ENCODE data around the gene RPP25. TPM values are rescaled to one million over a fixed set of nuclear protein-coding genes. Genes with fewer than 3 reads are reported as not detected.
"Not testable (repeated sequence)": the region's sequence is repeated elsewhere in the genome, so short reads cannot be mapped to it uniquely, and the experiment has no call there.

The RPP25 gene
- total RNA-seq, 1 experiment from 2014 or later: 2.2 TPM

GRCh38 chr15:74917676-74918075 is 38.9 kb downstream of the RPP25 start:
- peak; percentile 14 for DNase-seq (ENCODE audit: low read depth)

GRCh38 chr15:74913799-74914198 is 42.8 kb downstream of the RPP25 start:
- not testable (repeated sequence) for DNase-seq (ENCODE audit: low read depth)

- DNase-seq (ENCODE audit: low read depth): no peak
Measured at GRCh38 chr15:74913041-74913440, 43.5 kb downstream of the RPP25 start.

GRCh38 chr15:74908635-74909034 is 47.9 kb downstream of the RPP25 start:
- DNase-seq (ENCODE audit: low read depth): no peak

GRCh38 chr15:74907163-74907870 is 49.3 kb downstream of the RPP25 start:
- no peak for DNase-seq (ENCODE audit: low read depth)

DNA sequence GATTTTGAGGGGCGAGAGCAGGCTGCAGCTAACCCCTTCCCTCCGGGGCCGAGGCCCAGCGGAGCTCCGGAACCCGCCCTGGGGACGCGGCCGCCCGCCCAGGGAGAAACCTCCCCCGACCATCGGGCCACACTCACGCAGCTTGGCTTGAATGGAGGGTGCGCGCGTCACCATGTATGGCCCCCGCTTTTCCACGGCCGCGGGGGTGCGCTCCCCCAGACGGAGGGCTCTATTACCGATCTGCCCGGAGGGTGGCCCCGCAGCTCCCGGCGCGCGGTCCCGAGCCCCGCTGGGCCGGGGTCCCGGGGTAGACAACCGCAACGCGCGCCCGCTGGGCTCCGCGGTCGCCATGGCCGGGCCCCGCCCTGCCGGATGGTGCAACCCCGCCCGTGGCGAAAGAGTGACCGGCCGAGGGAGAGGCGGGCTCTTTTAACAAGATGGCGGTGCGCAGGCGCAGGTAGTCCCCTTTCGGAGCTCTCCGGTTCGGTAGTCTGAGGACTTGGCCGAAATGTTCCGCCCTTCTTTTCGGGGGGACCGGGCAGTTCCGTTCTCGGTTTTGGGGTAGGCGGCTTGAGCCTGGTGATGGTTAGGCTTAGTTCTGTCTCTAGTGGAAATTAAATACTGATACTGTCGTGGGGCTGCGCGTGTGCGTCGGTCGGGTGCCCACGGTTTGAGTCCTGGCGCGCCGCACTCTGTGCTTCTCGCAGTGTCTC is 50.0 kb downstream of the RPP25 start, which contains the start of gene FAM219B:
Gene FAM219B (minus strand): TSS at position 402 of the 713 bp plus-strand sequence. CDS start 51 bp downstream, at position 351.
- DNase-seq (ENCODE audit: low read depth): peak; percentile 90

- peak; percentile 37 for DNase-seq (ENCODE audit: low read depth)
Measured at GRCh38 chr15:74906067-74906449, 50.5 kb downstream of the RPP25 start.

Other genes starting within 250 kb of the RPP25 start
- gene CYP1A1, start 231.2 kb downstream of the RPP25 start, total RNA-seq (2014; rRNA removed; shearing (Covaris generic)): 0.92 and 3.8 TPM in 2 replicates
- gene CYP1A2, start 207.9 kb downstream of the RPP25 start, total RNA-seq (2014; rRNA removed; shearing (Covaris generic)): not detected in 2 replicates
- 26.9 and 31.4 TPM in 2 replicates for gene CSK, start 174.7 kb downstream of the RPP25 start, total RNA-seq (2014; rRNA removed; shearing (Covaris generic))
- not detected in 2 replicates for gene LMAN1L, start 143.9 kb downstream of the RPP25 start, total RNA-seq (2014; rRNA removed; shearing (Covaris generic))
- not detected in 2 replicates for gene CPLX3, start 130.1 kb downstream of the RPP25 start, total RNA-seq (2014; rRNA removed; shearing (Covaris generic))
- gene ULK3, start 113.6 kb downstream of the RPP25 start, total RNA-seq (2014; rRNA removed; shearing (Covaris generic)): 17.6 and 24.3 TPM in 2 replicates
- gene SCAMP2, start 83.4 kb downstream of the RPP25 start, total RNA-seq (2014; rRNA removed; shearing (Covaris generic)): 15.9 and 16.8 TPM in 2 replicates
- gene MPI, start 66.7 kb downstream of the RPP25 start, total RNA-seq (2014; rRNA removed; shearing (Covaris generic)): 31.0 and 38.3 TPM in 2 replicates
- 14.2 and 19.1 TPM in 2 replicates for gene FAM219B, start 49.9 kb downstream of the RPP25 start, total RNA-seq (2014; rRNA removed; shearing (Covaris generic))
- 59.7 and 65.6 TPM in 2 replicates for gene COX5A, start 18.7 kb downstream of the RPP25 start, total RNA-seq (2014; rRNA removed; shearing (Covaris generic))
- gene SCAMP5, start 38.8 kb upstream of the RPP25 start, total RNA-seq (2014; rRNA removed; shearing (Covaris generic)): 1.8 and 7.4 TPM in 2 replicates
- 30.6 and 32.1 TPM in 2 replicates for gene PPCDC, start 66.8 kb upstream of the RPP25 start, total RNA-seq (2014; rRNA removed; shearing (Covaris generic))
- 3.1 and 5.7 TPM in 2 replicates for gene C15orf39, start 245.1 kb upstream of the RPP25 start, total RNA-seq (2014; rRNA removed; shearing (Covaris generic))